Activated CD8-positive, alpha-beta memory T cell treated with anti-CD3 and anti-CD28 coated beads for 1 hour (primary cell): Measurements from ENCODE around the gene PRKCA.
"Not testable (repeated sequence)": the region's sequence is repeated elsewhere in the genome, so short reads cannot be mapped to it uniquely, and the experiment has no call there.

Experiments
- DNase-seq, 2 donors: peaks; one replicate each; pipeline ENCODE4 v3.0.0-alpha.2; 2020; ENCODE audit warnings: low read depth in 1 of 2; ENCODE audit errors: extremely low read depth in 1 of 2

Gene PRKCA

GRCh38 chr17:66458782-66459181, 156.4 kb downstream of the PRKCA start:
- no peak for DNase-seq

- DNase-seq: no peak
Observed at GRCh38 chr17:66459811-66460270, 157.4 kb downstream of the PRKCA start.

GRCh38 chr17:66460558-66460957, 158.1 kb downstream of the PRKCA start:
- no peak for DNase-seq

- DNase-seq: no peak
Observed at GRCh38 chr17:66461343-66461995, 159.1 kb downstream of the PRKCA start.

- DNase-seq: no peak
Observed at GRCh38 chr17:66462010-66462409, 159.6 kb downstream of the PRKCA start.

GRCh38 chr17:66464921-66465320, 162.5 kb downstream of the PRKCA start:
- DNase-seq: no peak

- DNase-seq: no peak
Observed at GRCh38 chr17:66465701-66466100, 163.3 kb downstream of the PRKCA start.

- DNase-seq: no peak
Observed at GRCh38 chr17:66466106-66466820, 163.8 kb downstream of the PRKCA start.

- DNase-seq: no peak
Observed at GRCh38 chr17:66466840-66467367, 164.5 kb downstream of the PRKCA start.

- no peak for DNase-seq
Observed at GRCh38 chr17:66467766-66468165, 165.4 kb downstream of the PRKCA start.

GRCh38 chr17:66468241-66469087, 166.1 kb downstream of the PRKCA start:
- DNase-seq: no peak

- DNase-seq: no peak
Observed at GRCh38 chr17:66469088-66469442, 166.7 kb downstream of the PRKCA start.

GRCh38 chr17:66469461-66469860, 167.0 kb downstream of the PRKCA start:
- no peak for DNase-seq

- DNase-seq: no peak
Observed at GRCh38 chr17:66469890-66470289, 167.5 kb downstream of the PRKCA start.

GRCh38 chr17:66472123-66472522, 169.7 kb downstream of the PRKCA start:
- no peak for DNase-seq

- DNase-seq: no peak
Observed at GRCh38 chr17:66474258-66474657, 171.8 kb downstream of the PRKCA start.

GRCh38 chr17:66474806-66475497, 172.5 kb downstream of the PRKCA start:
- DNase-seq: no peak

- DNase-seq: no peak
Observed at GRCh38 chr17:66476014-66476413, 173.6 kb downstream of the PRKCA start.

GRCh38 chr17:66477615-66478283, 175.3 kb downstream of the PRKCA start:
- no peak for DNase-seq

GRCh38 chr17:66479230-66479889, 176.9 kb downstream of the PRKCA start:
- DNase-seq: not testable (repeated sequence)
